Measurements from ENCODE around the gene TGFBR3.

Gene TGFBR3

GRCh38 chr1:91795591-91796389 is 90.2 kb downstream of the TGFBR3 start:
- no peaks in the 10 kb centered on the region for H3K27me3 ChIP-seq (ENCODE audit: low read depth, low read length)
- H3K4me3 ChIP-seq (ENCODE audit: low read depth in 1 of 2, low read length in 2 of 2) = no peak overlapping the region
- H3K36me3 ChIP-seq (ENCODE audit: control insufficient read depth in 1 of 2, insufficient read depth in 2 of 2, low read length in 2 of 2) = peaks cover 0 to 4% of the 10 kb centered on the region in 2 donors
- peaks cover 22 to 50% of the 10 kb centered on the region in 2 donors for H3K4me1 ChIP-seq (ENCODE audit: control insufficient read depth in 1 of 2, insufficient read depth in 2 of 2, low read length in 2 of 2)
- H3K9me3 ChIP-seq (ENCODE audit: control insufficient read depth in 1 of 2, low read length in 2 of 2) = no peaks in the 10 kb centered on the region
- H3K27ac ChIP-seq (ENCODE audit: low read length) = peak overlapping the region; percentile 41

GRCh38 chr1:91793877-91794276 is 92.1 kb downstream of the TGFBR3 start:
- peaks cover 17 to 52% of the 10 kb centered on the region in 2 donors for H3K4me1 ChIP-seq (ENCODE audit: control insufficient read depth in 1 of 2, insufficient read depth in 2 of 2, low read length in 2 of 2)
- H3K27ac ChIP-seq (ENCODE audit: low read length) = no peak overlapping the region

GRCh38 chr1:91793189-91793588 is 92.8 kb downstream of the TGFBR3 start:
- peaks cover 0 to 4% of the 10 kb centered on the region in 2 donors for H3K36me3 ChIP-seq (ENCODE audit: control insufficient read depth in 1 of 2, insufficient read depth in 2 of 2, low read length in 2 of 2)
- no peak overlapping the region for H3K27ac ChIP-seq (ENCODE audit: low read length)
- no peaks in the 10 kb centered on the region for H3K9me3 ChIP-seq (ENCODE audit: control insufficient read depth in 1 of 2, low read length in 2 of 2)
- peaks cover 12 to 52% of the 10 kb centered on the region in 2 donors for H3K4me1 ChIP-seq (ENCODE audit: control insufficient read depth in 1 of 2, insufficient read depth in 2 of 2, low read length in 2 of 2)
- no peaks in the 10 kb centered on the region for H3K27me3 ChIP-seq (ENCODE audit: low read depth, low read length)
- H3K4me3 ChIP-seq (ENCODE audit: low read depth in 1 of 2, low read length in 2 of 2) = no peak overlapping the region

More at GRCh38 chr1:91793877-91794276, 92.1 kb downstream of the TGFBR3 start:
- H3K27me3 ChIP-seq (ENCODE audit: low read depth, low read length) = no peaks in the 10 kb centered on the region
- H3K4me3 ChIP-seq (ENCODE audit: low read depth in 1 of 2, low read length in 2 of 2) = no peak overlapping the region
- no peaks in the 10 kb centered on the region for H3K9me3 ChIP-seq (ENCODE audit: control insufficient read depth in 1 of 2, low read length in 2 of 2)
- peaks cover 0 to 4% of the 10 kb centered on the region in 2 donors for H3K36me3 ChIP-seq (ENCODE audit: control insufficient read depth in 1 of 2, insufficient read depth in 2 of 2, low read length in 2 of 2)

GRCh38 chr1:91792489-91793071 is 93.4 kb downstream of the TGFBR3 start:
- Histone ChIP-seq H3K4me1 (ENCODE audit: control insufficient read depth in 1 of 2, insufficient read depth in 2 of 2, low read length in 2 of 2) (peaks cover 8 to 53% of the 10 kb centered on the region in 2 donors), H3K9me3 (ENCODE audit: control insufficient read depth in 1 of 2, low read length in 2 of 2) (no peaks in the 10 kb centered on the region), H3K27ac (ENCODE audit: low read length) (peak overlapping the region; percentile 40), H3K27me3 (ENCODE audit: low read depth, low read length) (no peaks in the 10 kb centered on the region), H3K36me3 (ENCODE audit: control insufficient read depth in 1 of 2, insufficient read depth in 2 of 2, low read length in 2 of 2) (peaks cover 0 to 4% of the 10 kb centered on the region in 2 donors), H3K4me3 (ENCODE audit: low read depth in 1 of 2, low read length in 2 of 2) (no peak overlapping the region)

- H3K27ac ChIP-seq (ENCODE audit: low read length) = peak overlapping the region; percentile 40
- H3K36me3 ChIP-seq (ENCODE audit: control insufficient read depth in 1 of 2, insufficient read depth in 2 of 2, low read length in 2 of 2) = peaks cover 0 to 4% of the 10 kb centered on the region in 2 donors
- no peak overlapping the region for H3K4me3 ChIP-seq (ENCODE audit: low read depth in 1 of 2, low read length in 2 of 2)
These were observed 94.1 kb downstream of the TGFBR3 start for GRCh38 chr1:91791691-91792488.

GRCh38 chr1:91791103-91791502 is 94.8 kb downstream of the TGFBR3 start:
- Histone ChIP-seq H3K9me3 (ENCODE audit: control insufficient read depth in 1 of 2, low read length in 2 of 2) (no peaks in the 10 kb centered on the region), H3K36me3 (ENCODE audit: control insufficient read depth in 1 of 2, insufficient read depth in 2 of 2, low read length in 2 of 2) (peaks cover 0 to 1% of the 10 kb centered on the region in 2 donors), H3K27ac (ENCODE audit: low read length) (peak overlapping the region; percentile 40), H3K4me3 (ENCODE audit: low read depth in 1 of 2, low read length in 2 of 2) (no peak overlapping the region), H3K4me1 (ENCODE audit: control insufficient read depth in 1 of 2, insufficient read depth in 2 of 2, low read length in 2 of 2) (peaks cover 8 to 50% of the 10 kb centered on the region in 2 donors), H3K27me3 (ENCODE audit: low read depth, low read length) (no peaks in the 10 kb centered on the region)

More at GRCh38 chr1:91791691-91792488, 94.1 kb downstream of the TGFBR3 start:
- Histone ChIP-seq H3K27me3 (ENCODE audit: low read depth, low read length) (no peaks in the 10 kb centered on the region), H3K9me3 (ENCODE audit: control insufficient read depth in 1 of 2, low read length in 2 of 2) (no peaks in the 10 kb centered on the region), H3K4me1 (ENCODE audit: control insufficient read depth in 1 of 2, insufficient read depth in 2 of 2, low read length in 2 of 2) (peaks cover 8 to 53% of the 10 kb centered on the region in 2 donors)

GRCh38 chr1:91790392-91790791 is 95.6 kb downstream of the TGFBR3 start:
- no peaks in the 10 kb centered on the region for H3K27me3 ChIP-seq (ENCODE audit: low read depth, low read length)
- H3K9me3 ChIP-seq (ENCODE audit: control insufficient read depth in 1 of 2, low read length in 2 of 2) = no peaks in the 10 kb centered on the region
- no peaks in the 10 kb centered on the region for H3K36me3 ChIP-seq (ENCODE audit: control insufficient read depth in 1 of 2, insufficient read depth in 2 of 2, low read length in 2 of 2)
- H3K4me3 ChIP-seq (ENCODE audit: low read depth in 1 of 2, low read length in 2 of 2) = no peak overlapping the region
- no peak overlapping the region for H3K27ac ChIP-seq (ENCODE audit: low read length)
- peaks cover 8 to 48% of the 10 kb centered on the region in 2 donors for H3K4me1 ChIP-seq (ENCODE audit: control insufficient read depth in 1 of 2, insufficient read depth in 2 of 2, low read length in 2 of 2)

- Histone ChIP-seq H3K27me3 (ENCODE audit: low read depth, low read length) (no peaks in the 10 kb centered on the region), H3K4me1 (ENCODE audit: control insufficient read depth in 1 of 2, insufficient read depth in 2 of 2, low read length in 2 of 2) (peaks cover 11 to 53% of the 10 kb centered on the region in 2 donors), H3K4me3 (ENCODE audit: low read depth in 1 of 2, low read length in 2 of 2) (no peak overlapping the region), H3K9me3 (ENCODE audit: control insufficient read depth in 1 of 2, low read length in 2 of 2) (no peaks in the 10 kb centered on the region), H3K27ac (ENCODE audit: low read length) (no peak overlapping the region), H3K36me3 (ENCODE audit: control insufficient read depth in 1 of 2, insufficient read depth in 2 of 2, low read length in 2 of 2) (no peaks in the 10 kb centered on the region)
These were observed 96.5 kb downstream of the TGFBR3 start for GRCh38 chr1:91789273-91789997.

GRCh38 chr1:91787919-91788318 is 98.0 kb downstream of the TGFBR3 start:
- Histone ChIP-seq H3K9me3 (ENCODE audit: control insufficient read depth in 1 of 2, low read length in 2 of 2) (no peaks in the 10 kb centered on the region), H3K27ac (ENCODE audit: low read length) (no peak overlapping the region), H3K36me3 (ENCODE audit: control insufficient read depth in 1 of 2, insufficient read depth in 2 of 2, low read length in 2 of 2) (no peaks in the 10 kb centered on the region), H3K4me1 (ENCODE audit: control insufficient read depth in 1 of 2, insufficient read depth in 2 of 2, low read length in 2 of 2) (peaks cover 12 to 63% of the 10 kb centered on the region in 2 donors), H3K27me3 (ENCODE audit: low read depth, low read length) (no peaks in the 10 kb centered on the region), H3K4me3 (ENCODE audit: low read depth in 1 of 2, low read length in 2 of 2) (no peak overlapping the region)

GRCh38 chr1:91784616-91785015 is 101.3 kb downstream of the TGFBR3 start:
- H3K4me1 ChIP-seq (ENCODE audit: control insufficient read depth in 1 of 2, insufficient read depth in 2 of 2, low read length in 2 of 2) = peaks cover 4 to 36% of the 10 kb centered on the region in 2 donors
- H3K4me3 ChIP-seq (ENCODE audit: low read depth in 1 of 2, low read length in 2 of 2) = no peak overlapping the region
- no peak overlapping the region for H3K27ac ChIP-seq (ENCODE audit: low read length)
- no peaks in the 10 kb centered on the region for H3K27me3 ChIP-seq (ENCODE audit: low read depth, low read length)
- no peaks in the 10 kb centered on the region for H3K36me3 ChIP-seq (ENCODE audit: control insufficient read depth in 1 of 2, insufficient read depth in 2 of 2, low read length in 2 of 2)
- no peaks in the 10 kb centered on the region for H3K9me3 ChIP-seq (ENCODE audit: control insufficient read depth in 1 of 2, low read length in 2 of 2)

All from muscle layer of duodenum (tissue), 2 donors.